HG02610 (cell line): ENCODE measurements around the gene FAM184B.

Source experiments
- ATAC-seq: cut with Tn5 transposase; IDR thresholded peaks from one replicate; pipeline ENCODE4 v1.9.1; 2021; ENCODE audit warnings: mild to moderate bottlenecking, moderate library complexity; ENCODE audit not compliant: unreplicated experiment

Gene FAM184B

GRCh38 chr4:17778431-17778830 lies 3.0 kb downstream of the FAM184B start:
- ATAC-seq, result no peak

DNA sequence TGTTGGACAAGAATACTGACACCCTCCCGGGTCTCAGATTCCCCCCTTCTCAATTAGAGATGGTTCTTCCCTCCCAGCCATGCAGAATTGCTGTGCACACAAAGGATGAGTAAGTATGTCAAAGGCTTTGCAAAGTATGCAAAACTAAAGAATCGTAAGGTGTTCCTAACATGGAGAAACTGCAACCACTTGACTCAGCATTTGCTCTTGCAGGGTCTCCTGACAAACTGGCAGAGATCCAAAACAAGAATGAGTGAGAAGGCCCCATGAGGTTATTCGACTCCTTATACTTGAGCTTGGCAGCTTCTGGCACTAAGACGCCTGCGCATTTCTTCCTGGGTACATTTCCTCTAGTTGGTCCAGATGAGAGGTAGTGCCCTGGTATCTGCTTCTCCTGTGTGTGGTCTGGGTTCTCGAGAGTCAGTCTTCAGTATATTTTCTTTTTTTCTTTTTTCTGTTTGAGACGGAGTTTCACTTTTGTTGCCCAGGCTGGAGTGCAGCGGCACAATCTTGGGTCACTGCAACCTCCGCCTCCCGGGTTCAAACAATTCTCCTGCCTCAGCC lies 8.2 kb downstream of the FAM184B start:
- ATAC-seq, result no peak

- ATAC-seq, result no peak
These were observed 10.0 kb downstream of the FAM184B start for GRCh38 chr4:17771284-17771908.

DNA sequence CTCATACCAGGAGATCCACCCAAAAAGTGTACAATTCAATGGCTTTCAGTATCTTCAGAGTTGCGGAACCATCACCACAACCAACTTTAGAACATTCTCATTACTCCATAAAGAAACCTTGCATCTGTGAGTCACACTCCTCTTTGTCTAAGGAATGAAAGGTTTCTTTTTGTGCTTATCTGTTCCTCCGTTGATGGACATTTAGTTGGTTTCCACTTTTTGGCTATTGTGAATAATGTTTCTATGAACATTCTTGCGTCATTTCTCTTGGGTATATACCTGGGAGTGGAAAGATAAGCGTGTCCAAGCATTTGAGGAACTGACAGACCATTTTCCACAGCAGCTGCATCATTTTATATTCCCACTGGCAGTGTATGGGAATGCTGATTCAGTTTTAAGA lies 10.6 kb downstream of the FAM184B start:
- no peak for ATAC-seq

- no peak for ATAC-seq
These were observed 11.8 kb downstream of the FAM184B start for GRCh38 chr4:17769406-17770174.

- ATAC-seq, result no peak
These were observed 14.5 kb downstream of the FAM184B start for GRCh38 chr4:17766826-17767458.

DNA sequence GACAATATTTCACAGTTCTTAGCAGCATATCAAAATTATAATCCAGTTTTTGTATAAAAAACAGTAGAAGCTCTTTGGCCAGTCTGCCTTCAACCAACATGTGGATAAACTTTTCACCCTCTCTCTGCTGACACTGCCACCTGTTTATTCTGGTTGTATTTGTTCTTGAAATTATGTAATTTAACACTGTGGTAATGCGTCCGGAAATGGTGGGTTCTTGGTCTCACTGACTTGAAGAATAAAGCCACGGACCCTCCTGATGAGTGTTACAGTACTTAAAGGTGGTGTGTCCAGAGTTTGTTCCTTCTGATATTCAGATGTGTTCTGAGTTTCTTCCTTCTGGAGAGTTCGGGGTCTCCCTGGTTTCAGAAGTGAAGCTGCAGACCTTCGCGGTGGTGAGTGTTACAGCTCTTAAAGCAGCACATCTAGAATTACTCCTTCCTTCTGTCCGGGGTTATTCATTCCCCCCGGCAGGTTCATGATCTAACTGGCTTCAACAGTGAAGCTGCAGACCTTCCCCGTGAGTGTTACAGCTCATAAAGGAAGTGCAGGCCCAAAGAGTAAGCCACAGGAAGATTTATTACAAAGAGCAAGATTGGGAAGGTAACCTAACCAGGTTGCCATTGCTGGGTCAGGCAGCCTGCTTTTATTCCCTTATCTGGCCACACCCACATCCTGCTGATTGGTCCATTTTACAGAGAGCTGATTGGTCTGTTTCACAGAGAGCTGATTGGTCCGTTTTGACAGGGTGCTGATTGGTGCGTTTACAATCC lies 15.7 kb downstream of the FAM184B start:
- no peak for ATAC-seq

DNA sequence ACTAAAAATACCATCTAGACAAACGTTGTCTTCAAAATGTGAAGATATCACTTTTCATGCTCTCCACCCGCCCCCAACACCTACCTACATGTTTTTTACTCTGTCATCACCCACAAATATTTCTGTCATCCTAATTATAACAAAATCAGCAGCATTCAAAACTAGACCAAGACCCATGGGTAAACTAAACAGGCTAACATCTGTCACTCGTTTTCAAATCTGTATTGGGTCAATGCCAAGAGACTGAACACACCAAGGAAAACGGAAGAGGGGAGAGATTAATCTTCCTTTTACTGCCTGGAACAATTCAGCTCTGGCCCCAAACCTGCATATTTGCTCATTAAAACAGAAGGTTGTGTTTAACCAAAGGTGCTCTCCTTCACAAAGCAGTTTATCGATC lies 17.5 kb downstream of the FAM184B start:
- no peak for ATAC-seq

- no peak for ATAC-seq
These were observed 18.0 kb downstream of the FAM184B start for GRCh38 chr4:17763416-17763815.

DNA sequence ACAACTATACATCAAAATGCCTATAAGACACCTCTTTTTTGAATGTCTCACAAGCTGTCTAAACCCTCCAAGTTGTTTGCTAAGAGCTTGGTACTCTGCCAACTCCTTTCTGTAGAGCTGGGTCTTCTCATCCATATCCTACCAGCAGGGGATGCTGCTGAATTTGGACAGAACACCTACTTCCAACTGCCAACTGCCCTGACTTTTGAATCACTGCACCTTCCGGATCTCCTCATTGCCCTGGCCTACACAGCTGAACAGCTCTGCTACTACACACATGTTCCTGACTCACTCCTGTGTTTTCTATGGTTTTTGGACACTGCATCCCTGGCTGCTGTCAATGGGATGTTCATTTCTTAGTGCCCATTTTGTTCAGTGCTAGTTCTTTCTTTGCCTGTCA lies 18.7 kb downstream of the FAM184B start:
- no peak for ATAC-seq

DNA sequence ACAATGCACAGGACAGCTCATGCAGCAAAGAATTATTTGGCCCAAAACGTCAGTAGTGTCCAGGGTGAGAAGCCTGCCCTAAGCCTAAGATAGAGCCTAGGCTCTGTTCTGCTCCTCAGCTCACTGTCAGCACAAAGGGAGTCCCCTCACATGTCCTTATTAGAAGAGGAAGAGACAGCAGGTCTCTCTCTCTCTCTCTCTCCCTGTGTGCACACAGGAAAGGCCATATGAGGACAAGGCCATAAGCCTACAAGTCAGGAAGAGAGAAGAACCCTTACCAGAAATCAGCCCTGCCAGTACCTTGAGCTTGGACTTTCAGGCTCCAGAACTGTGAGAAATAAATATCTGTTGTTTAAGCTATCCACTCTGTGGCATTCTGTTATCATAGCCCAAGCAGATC lies 20.4 kb downstream of the FAM184B start:
- ATAC-seq, result no peak

- ATAC-seq, result no peak
These were observed 20.8 kb downstream of the FAM184B start for GRCh38 chr4:17760626-17761025.

DNA sequence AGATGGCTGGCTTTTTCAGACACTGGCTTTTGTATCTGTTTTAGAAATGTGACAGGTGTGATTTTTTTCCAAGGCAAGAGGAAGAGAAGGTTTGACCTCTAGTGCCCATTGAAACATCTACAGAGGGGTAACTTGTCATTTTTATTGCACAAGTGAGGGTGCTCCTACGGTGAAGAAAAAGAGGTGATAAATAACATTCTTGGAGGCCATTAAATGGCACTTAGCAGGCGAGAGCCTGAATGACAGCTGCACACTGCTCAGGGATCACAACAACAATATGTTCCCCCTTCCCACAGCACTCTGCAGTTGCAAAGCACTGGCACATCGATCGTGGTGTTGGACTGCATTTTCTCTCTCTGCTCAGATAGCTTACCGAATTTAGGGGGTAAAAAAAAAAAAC lies 22.9 kb downstream of the FAM184B start:
- ATAC-seq, result no peak

DNA sequence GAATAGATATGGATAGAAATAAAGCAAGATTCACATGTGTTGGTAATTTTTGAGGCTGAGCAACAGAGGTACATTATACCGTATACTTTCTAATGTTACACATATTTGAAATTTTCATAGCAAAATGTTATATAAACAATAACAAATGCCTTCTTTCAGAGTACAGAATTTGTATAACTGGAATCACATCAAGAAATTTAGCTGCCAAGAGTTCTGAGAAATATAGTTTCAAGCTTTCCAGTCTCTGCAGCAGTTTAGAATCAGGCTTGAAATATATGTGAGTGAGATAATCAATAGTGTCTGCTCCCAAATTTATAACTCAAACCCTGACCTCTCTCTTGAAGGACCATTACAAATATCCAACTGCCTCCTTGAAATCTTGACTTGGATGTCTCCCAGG lies 23.8 kb downstream of the FAM184B start:
- no peak for ATAC-seq

GRCh38 chr4:17753646-17754045 lies 27.8 kb downstream of the FAM184B start:
- no peak for ATAC-seq

GRCh38 chr4:17740702-17741101 lies 40.7 kb downstream of the FAM184B start:
- ATAC-seq, result no peak

DNA sequence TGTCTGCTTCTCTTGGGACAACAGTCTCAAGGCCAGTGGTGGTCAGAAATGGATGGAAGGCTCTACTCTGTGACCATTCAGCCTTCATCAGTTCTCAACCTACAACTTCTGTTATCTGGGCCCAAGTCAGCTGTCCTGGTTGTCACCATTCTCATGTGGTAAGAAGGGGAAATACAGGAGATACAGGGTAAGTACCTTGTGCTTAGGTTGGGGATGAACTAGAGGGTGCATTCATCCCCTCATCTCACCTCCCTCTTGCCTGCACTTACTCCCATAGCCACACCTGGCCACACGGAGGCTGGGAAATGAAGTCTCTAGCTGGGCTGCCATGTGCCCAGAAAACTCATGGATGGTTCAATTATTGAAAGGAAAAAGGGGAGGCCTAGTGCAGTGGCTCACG lies 44.9 kb downstream of the FAM184B start:
- no peak for ATAC-seq

DNA sequence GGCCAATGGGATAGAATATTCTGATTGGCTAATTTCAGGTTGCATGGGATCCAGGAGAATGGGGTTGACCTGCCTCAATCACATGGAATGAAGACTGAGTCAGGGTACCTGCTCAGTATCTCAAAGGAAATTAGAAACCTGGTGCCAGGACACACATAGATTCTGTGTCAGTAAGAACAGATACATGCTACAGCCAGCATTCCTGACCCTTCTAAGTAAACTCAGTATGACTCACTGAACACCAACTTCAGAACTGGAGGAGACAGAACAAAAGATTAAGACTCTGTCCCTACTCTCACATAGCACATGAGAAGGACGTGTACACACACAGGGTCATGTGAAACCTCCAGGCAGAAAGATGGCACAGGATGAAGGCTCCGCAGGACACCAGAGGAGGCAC lies 54.5 kb downstream of the FAM184B start:
- no peak for ATAC-seq

DNA sequence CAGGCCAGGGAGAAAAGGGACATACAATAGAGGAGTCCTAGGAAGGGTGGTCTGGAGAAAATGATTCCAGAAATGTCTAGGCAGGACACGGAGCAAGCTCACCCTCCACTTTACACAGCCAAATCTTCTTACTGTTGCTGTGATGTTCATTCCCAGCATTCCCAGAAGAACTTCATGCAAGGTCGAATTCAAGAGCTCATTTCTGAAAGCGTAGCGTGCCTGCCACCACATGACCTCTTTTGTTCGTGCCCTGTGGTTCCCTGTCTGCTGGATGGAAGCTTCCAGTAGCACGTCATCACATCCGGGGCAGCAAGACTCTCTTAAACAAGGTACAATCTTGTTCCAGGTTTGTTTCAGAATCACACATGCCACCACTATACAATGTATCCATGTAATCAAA lies 57.8 kb downstream of the FAM184B start:
- ATAC-seq, result no peak

GRCh38 chr4:17722356-17722700 lies 59.1 kb downstream of the FAM184B start:
- no peak for ATAC-seq
